Thyroid gland (tissue), 4 donors: ENCODE results near the gene PLEKHA8.

Experiments used
- CTCF ChIP-seq, 6 experiments: fragments of 200-600 bp in 3 of 6; fragments of 450-650 bp in 3 of 6; sonication (generic) in 3 of 6; IDR thresholded peaks; one replicate each; pipeline ENCODE4 v1.5.1; 2016 to 2019; ENCODE audit warnings: antibody characterized with exemption in 6 of 6, mild to moderate bottlenecking in 2 of 6, inconsistent platforms in 1 of 6, moderate library complexity in 1 of 6
- POLR2A ChIP-seq, 2 donors: fragments of 450-650 bp; IDR thresholded peaks; one replicate each; pipeline ENCODE4 v1.6.1; 2017; ENCODE audit warnings: antibody characterized with exemption in 2 of 2, mild to moderate bottlenecking in 2 of 2, moderate library complexity in 1 of 2

- TF ChIP-seq POLR2A (IDR thresholded peaks at IDR 0.05) (no peak), CTCF (IDR thresholded peaks at IDR 0.05) (no peak)
These were observed 18.0 kb downstream of the PLEKHA8 start for GRCh38 chr7:30046127-30046770.
